Liver (tissue), 2 donors: Measurements from ENCODE around the gene SH2D3A.

Experiments used
- CTCF ChIP-seq: fragments of 150-350 bp; IDR thresholded peaks from 2 replicates; pipeline ENCODE4 v1.5.1; 2017; ENCODE audit warnings: improper control_type of control experiment, low read depth, low read length; ENCODE audit not compliant: missing input control
- MAX ChIP-seq: IDR thresholded peaks from 2 replicates; pipeline ENCODE4 v1.6.1; 2016; ENCODE audit warnings: antibody characterized with exemption
- REST ChIP-seq: IDR thresholded peaks from 2 replicates; pipeline ENCODE4 v1.6.1; 2016; ENCODE audit warnings: antibody characterized with exemption, mild to moderate bottlenecking
- YY1 ChIP-seq: IDR thresholded peaks from 2 replicates; pipeline ENCODE4 v1.6.1; 2016; ENCODE audit warnings: antibody characterized with exemption, mild to moderate bottlenecking
- donor health status: healthy.

GRCh38 chr19:6794686-6795431 lies 27.6 kb upstream of the SH2D3A start:
- no peak for TF ChIP-seq CTCF
- TF ChIP-seq YY1 = no peak
- no peak for TF ChIP-seq REST
- TF ChIP-seq MAX = no peak
